Measurements from ENCODE around the gene PIAS4.

PIAS4 gene

GRCh38 chr19:4062419-4063368 lies 55.2 kb downstream of the PIAS4 start (continued):
- TF ChIP-seq ZEB2 (tag by site-specific recombination; IDR thresholded peaks at IDR 0.05), result peak; percentile 48; the same call in 1 of the 2 replicates
- peak; percentile 30; the same call in 1 of the 2 replicates for TF ChIP-seq PATZ1 (tag by site-specific recombination; IDR thresholded peaks at IDR 0.05)
- TF ChIP-seq, protein P1, sequence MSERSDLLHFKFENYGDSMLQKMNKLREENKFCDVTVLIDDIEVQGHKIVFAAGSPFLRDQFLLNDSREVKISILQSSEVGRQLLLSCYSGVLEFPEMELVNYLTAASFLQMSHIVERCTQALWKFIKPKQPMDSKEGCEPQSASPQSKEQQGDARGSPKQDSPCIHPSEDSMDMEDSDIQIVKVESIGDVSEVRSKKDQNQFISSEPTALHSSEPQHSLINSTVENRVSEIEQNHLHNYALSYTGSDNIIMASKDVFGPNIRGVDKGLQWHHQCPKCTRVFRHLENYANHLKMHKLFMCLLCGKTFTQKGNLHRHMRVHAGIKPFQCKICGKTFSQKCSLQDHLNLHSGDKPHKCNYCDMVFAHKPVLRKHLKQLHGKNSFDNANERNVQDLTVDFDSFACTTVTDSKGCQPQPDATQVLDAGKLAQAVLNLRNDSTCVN (tag by site-specific recombination; optimal IDR thresholded peaks at IDR 0.05), result no peak
- TF ChIP-seq ZNF184 (tag by site-specific recombination; IDR thresholded peaks at IDR 0.05), result no peak
- peak; percentile 83; the same call in 1 of the 2 replicates for TF ChIP-seq BCL11B (tag by site-specific recombination; IDR thresholded peaks at IDR 0.05; ENCODE audit: low read depth)
- peak; percentile 41; the same call in 1 of the 2 replicates for TF ChIP-seq BCL11A (tag by site-specific recombination; IDR thresholded peaks at IDR 0.05; ENCODE audit: low read depth)
- TF ChIP-seq GLIS2 (tag by site-specific recombination; IDR thresholded peaks at IDR 0.05), result 0 out of 2 replicates have a peak, but pooled peaks have one; percentile 22
- no peak for TF ChIP-seq ZBTB20 (tag by site-specific recombination; IDR thresholded peaks at IDR 0.05)
- TF ChIP-seq, protein P2, sequence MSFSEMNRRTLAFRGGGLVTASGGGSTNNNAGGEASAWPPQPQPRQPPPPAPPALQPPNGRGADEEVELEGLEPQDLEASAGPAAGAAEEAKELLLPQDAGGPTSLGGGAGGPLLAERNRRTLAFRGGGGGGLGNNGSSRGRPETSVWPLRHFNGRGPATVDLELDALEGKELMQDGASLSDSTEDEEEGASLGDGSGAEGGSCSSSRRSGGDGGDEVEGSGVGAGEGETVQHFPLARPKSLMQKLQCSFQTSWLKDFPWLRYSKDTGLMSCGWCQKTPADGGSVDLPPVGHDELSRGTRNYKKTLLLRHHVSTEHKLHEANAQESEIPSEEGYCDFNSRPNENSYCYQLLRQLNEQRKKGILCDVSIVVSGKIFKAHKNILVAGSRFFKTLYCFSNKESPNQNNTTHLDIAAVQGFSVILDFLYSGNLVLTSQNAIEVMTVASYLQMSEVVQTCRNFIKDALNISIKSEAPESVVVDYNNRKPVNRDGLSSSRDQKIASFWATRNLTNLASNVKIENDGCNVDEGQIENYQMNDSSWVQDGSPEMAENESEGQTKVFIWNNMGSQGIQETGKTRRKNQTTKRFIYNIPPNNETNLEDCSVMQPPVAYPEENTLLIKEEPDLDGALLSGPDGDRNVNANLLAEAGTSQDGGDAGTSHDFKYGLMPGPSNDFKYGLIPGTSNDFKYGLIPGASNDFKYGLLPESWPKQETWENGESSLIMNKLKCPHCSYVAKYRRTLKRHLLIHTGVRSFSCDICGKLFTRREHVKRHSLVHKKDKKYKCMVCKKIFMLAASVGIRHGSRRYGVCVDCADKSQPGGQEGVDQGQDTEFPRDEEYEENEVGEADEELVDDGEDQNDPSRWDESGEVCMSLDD (tag by site-specific recombination; IDR thresholded peaks at IDR 0.05), result 0 out of 2 replicates have a peak, but pooled peaks have one; percentile 27
- no peak for TF ChIP-seq SETDB1 (IDR thresholded peaks at IDR 0.05; ENCODE audit: insufficient read length, low read length)
- TF ChIP-seq, protein P3, sequence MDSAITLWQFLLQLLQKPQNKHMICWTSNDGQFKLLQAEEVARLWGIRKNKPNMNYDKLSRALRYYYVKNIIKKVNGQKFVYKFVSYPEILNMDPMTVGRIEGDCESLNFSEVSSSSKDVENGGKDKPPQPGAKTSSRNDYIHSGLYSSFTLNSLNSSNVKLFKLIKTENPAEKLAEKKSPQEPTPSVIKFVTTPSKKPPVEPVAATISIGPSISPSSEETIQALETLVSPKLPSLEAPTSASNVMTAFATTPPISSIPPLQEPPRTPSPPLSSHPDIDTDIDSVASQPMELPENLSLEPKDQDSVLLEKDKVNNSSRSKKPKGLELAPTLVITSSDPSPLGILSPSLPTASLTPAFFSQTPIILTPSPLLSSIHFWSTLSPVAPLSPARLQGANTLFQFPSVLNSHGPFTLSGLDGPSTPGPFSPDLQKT (IDR thresholded peaks at IDR 0.05; ENCODE audit: borderline replicate concordance, low read depth, low read length), result no peak
- no peak for TF ChIP-seq ZFP69B (tag by site-specific recombination; IDR thresholded peaks at IDR 0.05)
- TF ChIP-seq ZNF677 (tag by site-specific recombination; IDR thresholded peaks at IDR 0.05), result no peak
- TF ChIP-seq ZNF704 (tag by site-specific recombination; IDR thresholded peaks at IDR 0.05), result no peak
- TF ChIP-seq, protein P4, sequence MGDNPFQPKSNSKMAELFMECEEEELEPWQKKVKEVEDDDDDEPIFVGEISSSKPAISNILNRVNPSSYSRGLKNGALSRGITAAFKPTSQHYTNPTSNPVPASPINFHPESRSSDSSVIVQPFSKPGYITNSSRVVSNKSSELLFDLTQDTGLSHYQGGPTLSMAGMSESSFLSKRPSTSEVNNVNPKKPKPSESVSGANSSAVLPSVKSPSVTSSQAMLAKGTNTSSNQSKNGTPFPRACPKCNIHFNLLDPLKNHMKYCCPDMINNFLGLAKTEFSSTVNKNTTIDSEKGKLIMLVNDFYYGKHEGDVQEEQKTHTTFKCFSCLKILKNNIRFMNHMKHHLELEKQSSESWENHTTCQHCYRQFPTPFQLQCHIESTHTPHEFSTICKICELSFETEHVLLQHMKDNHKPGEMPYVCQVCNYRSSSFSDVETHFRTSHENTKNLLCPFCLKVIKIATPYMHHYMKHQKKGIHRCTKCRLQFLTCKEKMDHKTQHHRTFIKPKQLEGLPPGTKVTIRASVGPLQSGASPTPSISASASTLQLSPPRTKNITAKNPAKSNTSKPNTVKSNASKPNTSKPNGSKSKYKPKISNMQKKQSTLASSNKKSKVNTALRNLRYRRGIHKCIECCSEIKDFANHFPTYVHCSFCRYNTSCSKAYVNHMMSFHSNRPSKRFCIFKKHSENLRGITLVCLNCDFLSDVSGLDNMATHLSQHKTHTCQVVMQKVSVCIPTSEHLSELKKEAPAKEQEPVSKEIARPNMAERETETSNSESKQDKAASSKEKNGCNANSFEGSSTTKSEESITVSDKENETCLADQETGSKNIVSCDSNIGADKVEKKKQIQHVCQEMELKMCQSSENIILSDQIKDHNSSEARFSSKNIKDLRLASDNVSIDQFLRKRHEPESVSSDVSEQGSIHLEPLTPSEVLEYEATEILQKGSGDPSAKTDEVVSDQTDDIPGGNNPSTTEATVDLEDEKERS (tag by site-specific recombination; IDR thresholded peaks at IDR 0.05), result no peak
- TF ChIP-seq, protein P5, sequence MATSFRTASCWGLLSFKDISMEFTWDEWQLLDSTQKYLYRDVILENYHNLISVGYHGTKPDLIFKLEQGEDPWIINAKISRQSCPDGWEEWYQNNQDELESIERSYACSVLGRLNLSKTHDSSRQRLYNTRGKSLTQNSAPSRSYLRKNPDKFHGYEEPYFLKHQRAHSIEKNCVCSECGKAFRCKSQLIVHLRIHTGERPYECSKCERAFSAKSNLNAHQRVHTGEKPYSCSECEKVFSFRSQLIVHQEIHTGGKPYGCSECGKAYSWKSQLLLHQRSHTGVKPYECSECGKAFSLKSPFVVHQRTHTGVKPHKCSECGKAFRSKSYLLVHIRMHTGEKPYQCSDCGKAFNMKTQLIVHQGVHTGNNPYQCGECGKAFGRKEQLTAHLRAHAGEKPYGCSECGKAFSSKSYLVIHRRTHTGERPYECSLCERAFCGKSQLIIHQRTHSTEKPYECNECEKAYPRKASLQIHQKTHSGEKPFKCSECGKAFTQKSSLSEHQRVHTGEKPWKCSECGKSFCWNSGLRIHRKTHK (tag by site-specific recombination; IDR thresholded peaks at IDR 0.05), result no peak
- TF ChIP-seq ZFP3 (tag by site-specific recombination; IDR thresholded peaks at IDR 0.05; ENCODE audit: low read depth), result no peak
- no peak for TF ChIP-seq ZNF211 (tag by site-specific recombination; IDR thresholded peaks at IDR 0.05; ENCODE audit: low read depth)
- TF ChIP-seq ZNF48 (tag by site-specific recombination; IDR thresholded peaks at IDR 0.05), result no peak
- no peak for TF ChIP-seq ZNF169 (tag by site-specific recombination; IDR thresholded peaks at IDR 0.05)
- TF ChIP-seq ZNF623 (tag by site-specific recombination; IDR thresholded peaks at IDR 0.05), result no peak
- TF ChIP-seq MEIS1 (CRISPR knock-in tag; IDR thresholded peaks at IDR 0.05; ENCODE audit: borderline replicate concordance), result no peak

Measured in HEK293 (cell line).